GM18909 (cell line): ENCODE data around the gene APMAP.
A peak's percentile ranks its signal among the peaks of the same experiment; 100 is the strongest.
"Not testable (repeated sequence)": the region's sequence is repeated elsewhere in the genome, so short reads cannot be mapped to it uniquely, and the experiment has no call there.

Experiments used
- ATAC-seq: cut with Tn5 transposase; IDR thresholded peaks from one replicate; pipeline ENCODE4 v1.9.1; 2021; ENCODE audit warnings: mild to moderate bottlenecking; ENCODE audit not compliant: unreplicated experiment, poor library complexity

APMAP gene

DNA sequence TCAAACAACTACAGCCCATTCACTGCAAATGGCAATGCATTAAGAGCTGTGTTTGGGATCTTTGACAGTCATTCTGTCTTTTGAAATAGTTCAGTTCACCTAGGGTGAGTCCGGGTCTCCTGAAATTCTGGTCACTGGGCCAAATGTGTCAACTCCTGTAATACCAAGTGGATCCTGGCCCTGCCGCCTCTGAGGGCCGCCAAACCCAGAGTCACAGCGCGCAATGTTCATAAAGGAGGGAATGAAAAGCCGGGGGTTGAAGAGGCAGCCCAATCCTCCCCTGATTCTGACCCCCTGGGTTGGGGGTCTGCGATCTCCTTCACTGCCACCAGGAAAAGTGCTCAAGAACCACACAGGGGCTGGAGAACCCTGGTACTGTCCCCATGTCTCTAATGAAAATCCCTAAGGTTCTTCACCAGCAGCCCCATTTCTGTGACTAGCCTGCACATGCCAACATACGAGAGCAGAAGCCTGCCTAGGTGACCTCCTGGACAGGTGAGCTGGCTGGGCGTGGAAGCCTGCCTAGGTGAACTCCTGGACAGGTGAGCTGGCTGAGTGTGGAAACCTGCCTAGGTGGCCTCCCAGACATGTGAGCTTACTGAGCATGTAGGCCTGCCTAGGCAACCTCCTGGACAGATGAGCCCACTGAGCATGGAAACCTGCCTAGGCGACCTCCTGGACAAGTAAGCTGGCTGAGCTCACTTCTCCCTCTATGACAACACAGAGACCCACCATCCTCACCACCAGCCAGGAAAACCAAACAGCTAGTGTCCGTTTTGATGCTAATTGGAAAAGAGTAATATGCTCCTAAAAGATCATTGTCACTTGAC is 16.1 kb upstream of the APMAP start:
- no peak for ATAC-seq

DNA sequence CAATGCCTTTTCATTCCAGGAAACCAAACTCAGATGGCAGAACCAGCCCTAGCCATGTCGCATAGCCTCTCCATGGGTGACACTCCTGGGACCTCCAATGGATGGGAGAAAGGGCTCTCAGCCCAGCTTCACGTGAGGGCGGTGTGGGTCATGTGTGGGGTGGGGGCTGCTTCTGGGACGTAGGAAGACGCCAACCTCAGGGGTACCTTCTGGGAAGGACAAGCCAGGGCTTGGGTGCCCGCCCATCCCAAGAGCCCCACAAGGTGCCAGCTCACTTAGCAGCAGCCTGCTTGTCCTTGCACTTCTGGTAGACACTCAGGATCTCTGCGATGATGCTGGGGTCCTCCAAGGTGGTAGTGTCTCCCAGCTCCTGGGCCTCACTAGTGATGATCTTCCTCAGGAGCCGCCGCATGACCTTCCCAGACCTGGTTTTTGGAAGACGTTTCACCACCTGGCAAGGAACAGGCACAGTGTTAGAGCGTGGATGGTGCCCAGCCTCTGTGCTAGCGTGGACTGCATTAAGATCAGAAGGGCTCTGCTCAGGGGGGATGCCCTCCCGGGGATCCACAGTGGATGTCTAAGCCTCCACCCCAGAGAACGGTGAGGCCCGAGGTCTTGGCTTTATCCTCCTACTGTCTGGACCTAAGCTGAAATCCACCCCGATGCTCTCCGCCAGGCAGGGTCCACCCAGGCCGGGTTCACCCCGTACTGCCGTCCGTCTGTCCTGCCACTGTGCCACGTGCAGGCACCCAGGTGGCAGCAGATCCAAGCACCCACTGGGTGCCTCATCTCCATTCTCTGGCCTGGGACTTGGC is 15.1 kb upstream of the APMAP start:
- no peak for ATAC-seq

DNA sequence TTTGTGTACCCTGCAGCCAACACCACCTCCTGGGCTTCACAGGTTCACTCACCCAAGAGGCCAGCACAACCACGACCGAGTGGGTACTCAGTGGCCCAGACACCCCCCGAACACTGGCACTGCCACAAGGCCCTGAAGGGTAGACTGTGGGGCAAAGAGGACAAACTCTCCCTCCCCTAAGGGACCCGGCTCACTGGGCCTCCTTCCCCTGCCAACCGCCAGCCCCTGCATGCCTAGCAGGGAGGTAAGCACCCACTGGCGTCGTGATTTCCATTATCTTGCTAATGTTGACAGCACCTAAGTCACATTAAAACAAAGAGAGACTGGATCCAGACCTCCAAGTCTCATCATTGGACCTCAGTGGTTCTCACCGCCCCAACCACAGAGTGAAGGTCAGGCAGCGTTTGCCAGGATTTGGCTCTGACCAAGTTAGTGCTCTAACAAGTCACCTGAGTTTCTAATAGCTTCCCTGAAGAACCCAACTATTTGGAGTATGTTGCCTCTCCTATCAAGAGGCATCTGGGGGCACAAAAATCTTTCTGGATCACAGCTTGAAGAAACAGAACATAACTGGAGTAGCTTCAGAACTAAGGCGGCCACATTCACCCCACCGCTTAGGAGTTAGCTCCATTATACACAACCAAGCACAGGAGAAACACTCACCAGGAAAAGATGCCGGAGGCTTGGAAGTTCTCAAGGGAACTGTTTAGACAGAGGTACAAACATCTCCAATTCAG is 14.0 kb upstream of the APMAP start:
- no peak for ATAC-seq

DNA sequence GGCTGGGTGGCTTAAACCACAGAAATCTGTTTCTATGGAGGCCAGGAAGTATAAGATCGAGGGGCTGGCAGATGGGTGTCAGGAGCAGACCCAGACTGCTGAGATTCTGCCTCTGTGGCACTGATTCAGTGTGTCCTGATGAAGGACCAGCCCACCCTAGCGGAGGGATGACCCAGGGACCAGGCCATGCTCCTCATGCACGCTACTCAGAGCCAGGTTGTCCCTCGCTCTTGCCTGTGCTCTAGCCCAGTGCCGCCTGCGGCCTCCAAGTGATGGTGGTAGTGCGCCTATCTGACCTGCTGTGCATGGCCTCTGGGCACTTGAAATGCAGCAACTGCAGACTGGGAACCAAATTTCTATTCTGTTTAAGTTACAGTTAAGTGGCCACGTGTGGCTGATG is 13.1 kb upstream of the APMAP start:
- ATAC-seq: no peak

DNA sequence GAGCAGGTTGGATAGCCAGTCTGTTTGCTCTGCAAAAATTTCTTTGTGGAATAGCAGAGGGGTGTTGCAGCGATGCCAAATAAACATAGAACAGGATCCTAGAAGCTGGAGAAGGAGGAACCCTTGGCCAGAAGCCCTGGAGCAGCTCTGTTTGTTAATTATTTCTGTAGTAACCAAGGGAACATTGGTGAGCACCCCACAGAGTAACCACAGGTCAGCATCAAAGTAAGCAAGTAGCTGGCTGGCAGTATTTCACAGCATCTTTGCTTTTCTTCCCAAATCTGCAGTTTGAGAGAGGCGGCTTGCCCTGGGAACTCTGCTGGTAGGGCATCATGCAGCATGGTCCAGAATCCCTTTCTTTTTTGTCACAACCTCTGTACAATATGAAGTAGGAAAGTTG is 12.7 kb upstream of the APMAP start:
- ATAC-seq: no peak

GRCh38 chr20:25003002-25003401 is 10.5 kb upstream of the APMAP start:
- ATAC-seq: no peak

DNA sequence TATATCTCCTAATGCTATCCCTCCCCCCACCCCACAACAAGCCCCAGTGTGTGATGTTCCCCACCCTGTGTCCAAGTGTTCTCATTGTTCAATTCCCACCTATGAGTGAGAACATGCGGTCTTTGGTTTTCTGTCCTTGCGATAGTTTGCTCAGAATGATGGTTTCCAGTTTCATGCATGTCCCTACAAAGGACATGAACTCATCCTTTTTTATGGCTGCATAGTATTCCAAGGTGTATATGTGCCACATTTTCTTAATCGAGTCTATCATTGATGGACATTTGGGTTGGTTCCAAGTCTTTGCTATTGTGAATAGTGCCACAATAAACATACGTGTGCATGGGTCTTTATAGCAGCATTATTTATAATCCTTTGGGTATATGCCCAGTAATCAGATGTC is 8.8 kb upstream of the APMAP start:
- not testable (repeated sequence) for ATAC-seq

- no peak for ATAC-seq
Observed at GRCh38 chr20:25000268-25000801, 7.8 kb upstream of the APMAP start.

GRCh38 chr20:24999568-24999967 is 7.0 kb upstream of the APMAP start:
- no peak for ATAC-seq

DNA sequence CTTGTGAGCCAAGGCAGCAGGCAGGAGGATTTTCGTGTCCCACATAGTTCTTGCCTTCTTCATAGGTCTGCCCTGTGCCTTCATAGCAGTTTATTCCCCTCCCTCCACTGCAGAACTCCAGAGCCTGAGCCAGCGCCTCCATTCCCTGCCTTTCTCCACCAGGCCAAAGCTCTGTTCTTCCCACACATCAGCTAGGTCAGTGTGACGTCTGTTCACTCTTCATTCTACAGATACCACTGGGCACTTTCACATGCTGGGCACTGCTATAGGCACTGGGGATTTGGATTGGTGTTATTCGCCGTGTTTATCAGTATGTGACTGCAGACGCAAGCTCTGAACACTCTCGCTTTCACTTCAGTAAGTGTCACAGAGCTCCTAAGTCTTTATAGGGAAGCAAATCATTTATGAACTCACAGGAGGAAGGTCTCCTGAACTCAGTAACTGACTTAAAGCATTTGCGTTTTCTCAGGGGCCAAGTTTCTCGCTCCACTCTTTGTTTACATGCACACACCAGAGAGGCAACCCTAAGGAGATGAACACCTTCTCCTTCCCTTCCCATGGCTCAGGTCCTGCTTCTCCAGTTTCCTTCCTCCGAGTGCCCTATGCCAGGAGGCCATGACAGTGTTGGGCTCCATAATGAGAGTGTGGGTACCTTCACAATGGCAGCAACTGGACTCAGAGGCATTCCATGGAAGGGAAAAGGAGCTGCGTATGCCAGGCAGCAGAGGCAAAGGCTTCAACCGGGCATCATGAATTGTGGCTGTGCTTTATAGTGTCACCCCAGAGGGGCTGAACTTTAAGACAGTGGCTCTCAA is 6.3 kb upstream of the APMAP start:
- no peak for ATAC-seq

GRCh38 chr20:24998121-24998520 is 5.6 kb upstream of the APMAP start:
- ATAC-seq: no peak

- no peak for ATAC-seq
Observed at GRCh38 chr20:24996449-24997377, 4.2 kb upstream of the APMAP start.

GRCh38 chr20:24995741-24996448 is 3.3 kb upstream of the APMAP start:
- no peak for ATAC-seq

GRCh38 chr20:24994470-24995368 is 2.2 kb upstream of the APMAP start:
- ATAC-seq: peak; percentile 34

DNA sequence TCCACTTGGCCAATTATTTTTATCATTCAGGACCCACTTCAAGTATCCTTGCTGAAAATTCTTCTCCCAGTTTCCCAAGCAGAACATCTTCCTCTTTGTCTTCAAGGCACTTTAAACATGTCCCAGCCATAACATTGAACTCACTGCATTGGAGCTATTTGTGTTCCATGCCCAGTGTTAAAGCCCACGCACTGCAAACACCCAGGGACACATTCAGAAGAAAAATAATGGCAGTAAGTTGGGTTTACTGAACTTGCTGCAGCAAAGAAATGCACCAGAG is 1.6 kb upstream of the APMAP start:
- no peak for ATAC-seq

GRCh38 chr20:24993337-24994185 is 1.0 kb upstream of the APMAP start:
- no peak for ATAC-seq
